ENCODE measurements around the gene CISTR.
"Not testable (repeated sequence)": the region's sequence is repeated elsewhere in the genome, so short reads cannot be mapped to it uniquely, and the experiment has no call there.

Gene CISTR

DNA sequence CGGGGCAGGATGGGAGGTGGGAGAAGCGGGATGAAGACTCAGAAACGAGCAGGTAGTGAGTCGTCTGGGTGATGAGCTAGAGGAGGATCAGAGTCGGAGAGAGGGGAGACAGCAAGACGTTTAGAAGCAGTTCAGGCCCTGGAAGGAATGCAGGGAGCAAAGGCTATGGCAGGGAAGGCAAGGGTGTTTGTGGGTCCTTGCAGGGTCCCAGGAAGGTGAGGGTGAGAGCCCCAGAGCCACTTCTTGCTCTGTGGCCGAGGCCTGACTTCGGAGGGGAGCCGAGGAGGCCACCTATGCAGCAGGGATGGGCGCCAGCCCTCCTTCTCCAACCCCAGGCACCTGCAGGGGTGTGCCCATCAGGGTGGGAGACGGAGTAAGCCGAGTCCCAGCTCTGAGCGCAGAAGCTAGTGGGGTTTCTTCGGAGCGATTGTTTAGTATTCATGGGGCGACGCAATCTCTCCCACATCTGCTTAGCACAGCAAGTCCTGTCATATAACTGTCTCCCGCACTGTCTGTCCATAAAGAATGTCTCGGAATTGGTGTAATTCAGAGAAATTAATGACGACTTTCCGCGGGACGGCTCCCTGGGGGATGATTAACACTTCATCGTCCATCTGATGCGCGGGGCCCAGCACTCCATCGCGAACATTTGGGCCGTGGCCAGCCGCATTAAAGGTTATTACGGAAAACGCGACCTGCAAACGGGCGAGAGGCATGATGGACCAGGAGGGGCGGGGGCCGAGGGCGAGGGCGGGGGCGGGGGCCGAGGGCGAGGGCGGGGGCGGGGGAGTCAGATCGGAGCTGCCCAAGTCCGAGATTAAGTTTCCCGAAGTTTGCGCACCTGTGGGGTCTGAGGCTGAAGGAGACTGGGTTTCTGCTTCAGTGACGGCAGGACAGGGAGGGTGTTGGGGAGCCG lies 12.3 kb downstream of the CISTR start:
- no peak for DNase-seq

GRCh38 chr12:53738406-53739213 lies 13.2 kb downstream of the CISTR start:
- DNase-seq = no peak

DNA sequence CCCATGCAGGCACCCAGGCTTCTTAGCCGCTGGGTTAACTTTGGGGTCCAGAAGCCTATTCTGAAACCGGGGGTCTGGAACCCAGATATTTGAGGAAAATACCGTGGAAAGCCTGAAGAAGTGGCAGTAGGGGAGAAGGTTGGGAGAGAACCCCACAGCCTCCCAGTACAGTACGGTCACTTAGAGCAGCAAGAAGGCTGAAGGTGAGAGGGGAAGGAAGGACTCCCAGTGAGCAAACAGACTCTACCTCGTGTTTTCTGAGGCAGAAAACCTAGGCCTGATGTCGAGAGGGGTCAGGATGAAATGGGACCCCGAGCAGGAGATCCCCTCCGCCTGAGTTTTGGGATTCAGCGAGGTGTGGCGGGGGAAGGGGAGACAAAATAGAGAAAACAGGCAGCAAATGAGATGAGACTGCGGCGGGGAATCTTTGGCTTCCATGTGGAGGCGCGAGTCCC lies 13.8 kb downstream of the CISTR start:
- DNase-seq = no peak

- DNase-seq = no peak
Observed at GRCh38 chr12:53737093-53737808, 14.5 kb downstream of the CISTR start.

DNA sequence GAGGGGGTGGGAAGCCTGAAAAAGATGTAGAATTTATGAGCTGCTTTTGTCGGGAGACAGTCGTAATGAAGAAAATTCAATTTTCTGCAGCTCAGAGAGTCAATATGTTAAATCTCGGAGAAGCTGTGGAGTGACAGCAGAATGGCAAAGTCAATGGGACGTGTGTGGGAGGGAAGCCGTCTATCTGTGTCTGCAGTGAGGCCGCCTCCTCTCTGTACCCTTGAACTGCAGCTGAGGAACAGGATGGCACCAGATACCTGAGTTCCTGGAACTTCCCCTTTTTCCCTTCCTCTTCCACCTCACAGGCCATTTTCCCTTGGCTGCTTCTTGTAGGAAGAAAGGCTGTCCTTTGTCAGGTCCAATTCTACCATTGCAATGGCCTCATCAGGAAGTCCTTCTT lies 15.2 kb downstream of the CISTR start:
- DNase-seq = no peak

- no peak for DNase-seq
Observed at GRCh38 chr12:53735556-53735955, 16.2 kb downstream of the CISTR start.

GRCh38 chr12:53734425-53734824 lies 17.4 kb downstream of the CISTR start:
- no peak for DNase-seq

DNA sequence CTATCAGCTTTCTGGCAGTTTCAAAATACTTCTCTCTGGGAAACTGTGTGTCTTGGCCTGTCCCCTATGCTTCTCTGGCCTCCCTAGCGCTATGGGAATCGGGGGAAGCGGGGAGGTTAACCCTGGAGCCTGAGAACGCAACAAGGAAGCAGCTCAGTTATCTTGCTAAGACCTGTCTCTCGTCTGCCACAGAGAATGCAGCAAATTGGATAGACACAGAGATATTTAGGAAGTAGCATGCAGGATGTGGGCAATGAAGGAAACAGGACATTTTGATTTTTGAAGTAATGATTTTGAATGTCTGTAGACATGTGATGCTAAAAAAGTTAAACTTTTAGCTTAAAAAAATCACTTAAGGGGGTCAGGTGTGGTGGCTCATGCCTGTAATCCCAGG lies 18.0 kb downstream of the CISTR start:
- no peak for DNase-seq

DNA sequence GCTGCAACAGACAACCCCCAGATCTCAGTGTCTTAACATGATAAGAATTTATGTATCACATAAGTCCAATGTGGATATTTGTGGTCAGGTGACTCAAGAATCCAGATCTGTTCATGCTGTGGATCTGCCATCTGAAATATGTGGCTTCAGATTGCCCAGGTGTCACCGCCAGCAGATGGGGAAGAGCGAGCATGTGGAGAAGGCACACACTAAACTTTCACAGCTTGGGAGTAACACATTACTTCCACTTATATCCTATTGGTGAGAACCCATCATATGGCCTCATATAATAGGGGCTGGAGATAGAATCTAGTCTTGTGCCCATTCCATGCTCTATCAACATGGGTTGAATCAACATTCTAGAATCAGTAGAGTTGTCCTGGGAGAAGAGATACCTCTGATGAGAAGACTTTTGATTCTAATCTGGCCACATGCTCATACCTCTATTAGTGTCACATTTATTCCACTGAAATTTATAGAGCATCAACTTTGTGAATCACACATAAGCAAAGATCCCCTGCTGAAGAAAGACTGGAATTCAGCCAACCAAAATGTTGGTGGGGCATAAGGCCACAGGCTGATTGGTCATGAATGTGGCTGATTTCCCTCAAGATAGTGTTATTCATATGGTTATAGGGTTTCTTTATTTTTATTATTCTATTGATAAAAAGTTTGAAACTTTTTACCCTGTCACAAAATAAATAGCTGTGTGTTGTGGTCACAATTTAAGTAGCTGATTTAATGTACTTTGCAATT lies 18.6 kb downstream of the CISTR start:
- DNase-seq = no peak

GRCh38 chr12:53729644-53730043 lies 22.1 kb downstream of the CISTR start:
- no peak for DNase-seq

- DNase-seq = no peak
Observed at GRCh38 chr12:53728206-53728605, 23.6 kb downstream of the CISTR start.

DNA sequence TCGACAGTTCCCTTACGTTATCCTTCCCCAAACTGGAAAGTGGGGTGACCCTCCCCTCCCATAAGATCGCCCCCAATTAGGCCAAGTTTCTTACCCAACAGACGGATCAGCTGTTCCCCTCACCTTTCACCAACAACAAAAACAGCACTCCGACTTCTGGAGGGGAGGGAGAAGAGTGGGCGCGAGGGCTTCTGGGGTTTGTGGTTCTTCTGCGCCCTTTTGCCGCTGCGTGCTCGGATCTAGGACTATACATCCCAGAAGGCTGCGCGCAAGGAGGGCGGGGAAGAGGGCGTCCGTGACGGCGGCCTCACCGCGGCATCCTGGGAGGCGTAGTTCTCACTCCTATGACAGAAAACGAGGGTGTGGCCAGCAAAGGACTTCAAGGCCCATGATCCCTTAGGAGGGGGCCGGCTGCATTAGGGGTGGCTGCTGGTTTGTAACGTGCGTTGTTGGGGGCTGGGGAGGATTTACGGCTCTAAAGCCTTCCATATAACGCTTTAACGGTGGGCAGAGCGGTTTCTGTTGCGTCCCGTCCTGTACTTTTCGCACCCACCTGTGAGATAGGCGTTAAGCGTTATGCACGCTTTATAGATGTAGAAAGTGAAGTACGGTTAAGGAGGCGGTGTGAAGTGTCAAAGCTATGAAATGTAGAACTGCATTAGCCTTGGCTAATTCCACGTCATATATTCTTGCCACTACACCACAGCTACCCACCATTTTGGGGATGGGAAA lies 24.3 kb downstream of the CISTR start, which contains the start of gene CALCOCO1:
CALCOCO1 (minus strand) TSS at position 143 of the 732 bp plus-strand sequence. CDS start 2,210 bp downstream, outside the sequence.
- DNase-seq = peak; percentile 97 to 100

DNA sequence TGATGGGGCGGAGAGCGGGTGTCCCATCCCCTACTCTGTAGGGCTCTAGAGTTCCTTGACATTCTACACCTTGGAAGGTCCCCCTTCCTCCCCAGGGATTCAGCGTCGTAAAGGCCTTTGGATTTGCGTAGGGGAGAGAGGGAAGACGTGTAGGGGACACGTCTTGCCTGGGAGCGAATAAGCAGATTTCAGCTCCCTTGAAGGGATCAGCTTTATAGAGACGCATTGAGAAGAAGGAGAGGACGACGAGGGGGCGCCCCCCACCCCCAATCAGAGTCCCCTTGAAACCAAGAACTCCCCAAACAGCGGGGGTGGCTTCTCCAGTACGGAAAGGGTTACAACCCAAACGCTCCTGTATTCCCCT lies 24.9 kb downstream of the CISTR start:
- DNase-seq = no peak

DNA sequence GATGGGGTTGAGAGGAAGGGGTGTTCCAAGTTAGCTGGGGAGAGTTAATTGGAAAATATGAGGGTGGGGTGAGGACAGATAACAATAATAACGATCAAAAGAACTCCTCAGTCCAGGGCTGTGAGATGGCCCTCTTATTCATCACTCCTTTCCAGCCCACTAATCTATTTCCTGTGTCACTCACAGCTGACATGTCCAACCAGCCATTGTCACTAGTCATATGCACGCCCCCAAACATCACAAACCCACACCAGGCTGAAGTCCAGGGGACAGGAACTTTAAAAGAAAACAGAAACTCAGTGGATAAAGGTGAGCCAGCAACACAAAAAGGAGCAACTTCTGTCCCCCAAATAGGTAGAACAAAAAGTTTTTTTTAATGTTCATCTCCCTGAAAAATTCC lies 25.4 kb downstream of the CISTR start:
- DNase-seq = no peak

- no peak for DNase-seq
Observed at GRCh38 chr12:53725824-53726223, 26.0 kb downstream of the CISTR start.

GRCh38 chr12:53722450-53723041 lies 29.2 kb downstream of the CISTR start:
- DNase-seq = no peak

- DNase-seq = no peak
Observed at GRCh38 chr12:53720946-53721345, 30.8 kb downstream of the CISTR start.

DNA sequence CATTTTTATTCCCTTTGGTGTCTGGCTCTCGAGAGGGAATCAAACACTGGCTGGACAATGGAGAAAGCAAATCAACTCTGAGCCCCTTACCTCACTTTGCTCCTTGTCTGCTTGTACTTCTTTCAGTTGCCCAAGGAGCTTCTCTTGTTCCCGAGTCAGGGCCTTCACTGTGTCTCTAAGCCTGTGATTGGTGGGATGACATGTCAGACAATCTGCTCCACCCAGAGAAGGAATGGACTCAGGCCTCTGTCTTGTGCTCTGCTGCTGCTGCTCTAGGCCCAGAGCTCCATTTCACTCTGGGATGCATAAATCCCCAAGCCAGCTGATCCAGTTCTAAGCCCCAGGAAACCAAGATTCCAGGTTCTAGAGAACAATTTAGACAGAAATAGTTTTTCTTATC lies 32.1 kb downstream of the CISTR start:
- no peak for DNase-seq

- DNase-seq = not testable (repeated sequence)
Observed at GRCh38 chr12:53718567-53718966, 33.2 kb downstream of the CISTR start.

DNA sequence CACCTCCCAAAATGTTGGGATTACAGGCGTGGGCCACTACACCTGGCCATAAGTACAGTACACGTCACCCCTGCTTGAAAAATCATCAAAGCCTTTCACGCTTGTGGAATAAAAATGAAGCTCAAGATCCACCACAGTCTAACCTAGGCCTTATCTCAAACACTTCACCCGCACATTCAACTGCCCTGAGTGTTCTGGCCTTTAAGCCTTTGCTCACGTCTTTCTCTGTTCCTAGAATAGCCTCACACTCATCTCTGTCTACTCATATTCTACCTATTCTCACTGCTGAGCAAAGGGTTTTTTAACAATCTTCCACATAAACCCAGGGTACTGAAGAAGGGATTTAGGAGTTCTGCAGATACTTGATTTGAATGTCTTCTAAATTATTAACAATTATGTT lies 34.5 kb downstream of the CISTR start:
- no peak for DNase-seq

- DNase-seq = no peak
Observed at GRCh38 chr12:53714004-53714403, 37.8 kb downstream of the CISTR start.
